Hepatocyte (in vitro differentiated cells): ENCODE measurements around the gene SSR2. TPM values are rescaled to one million over a fixed set of nuclear protein-coding genes. Genes with fewer than 3 reads are reported as not detected.
A peak's percentile ranks its signal among the peaks of the same experiment; 100 is the strongest.

Experiments
- DNase-seq: peaks from one replicate; pipeline ENCODE4 v3.0.0-alpha.2; 2016; ENCODE audit warnings: low spot score
- H2AFZ ChIP-seq: fragments of 200-600 bp; sonication (generic); 2 replicates; pipeline ENCODE4 v1.6.0; 2016; ENCODE audit warnings: antibody characterized with exemption, mild to moderate bottlenecking
- H3K27ac ChIP-seq: fragments of 200-600 bp; sonication (generic); 2 replicates; pipeline ENCODE4 v1.5.1; 2016; ENCODE audit warnings: mild to moderate bottlenecking
- H3K27me3 ChIP-seq: fragments of 200-600 bp; sonication (generic); 2 replicates; pipeline ENCODE4 v1.6.1; 2016
- H3K36me3 ChIP-seq: fragments of 200-600 bp; sonication (generic); replicated peaks from 2 replicates; pipeline ENCODE4 v1.5.1; 2016; ENCODE audit warnings: low read depth; ENCODE audit not compliant: insufficient read depth
- H3K4me1 ChIP-seq: fragments of 200-600 bp; sonication (generic); 2 replicates; pipeline ENCODE4 v1.5.1; 2016; ENCODE audit warnings: mild to moderate bottlenecking, moderate library complexity; ENCODE audit not compliant: insufficient read depth
- H3K4me2 ChIP-seq: fragments of 200-600 bp; sonication (generic); 2 replicates; pipeline ENCODE4 v1.6.0; 2016
- H3K4me3 ChIP-seq: fragments of 200-600 bp; sonication (generic); 2 replicates; pipeline ENCODE4 v1.5.1; 2016; ENCODE audit warnings: mild to moderate bottlenecking
- H3K79me2 ChIP-seq: fragments of 200-600 bp; sonication (generic); 2 replicates; pipeline ENCODE4 v1.6.0; 2017; ENCODE audit warnings: mild to moderate bottlenecking
- H3K9me2 ChIP-seq: fragments of 200-600 bp; sonication (generic); replicated peaks from 2 replicates; pipeline ENCODE4 v1.6.0; 2017; ENCODE audit warnings: mild to moderate bottlenecking; ENCODE audit not compliant: insufficient read depth
- H3K9me3 ChIP-seq: fragments of 200-600 bp; sonication (generic); 2 replicates; pipeline ENCODE4 v1.5.1; 2016; ENCODE audit warnings: low read depth, mild to moderate bottlenecking
- H4K20me1 ChIP-seq: fragments of 200-600 bp; sonication (generic); 2 replicates; pipeline ENCODE4 v1.6.0; 2016; ENCODE audit warnings: mild to moderate bottlenecking; ENCODE audit not compliant: insufficient read depth, poor library complexity, severe bottlenecking
- EZH2 ChIP-seq: fragments of 200-600 bp; sonication (generic); IDR thresholded peaks from 2 replicates; pipeline ENCODE4 v1.6.1; 2016; ENCODE audit warnings: antibody characterized with exemption, mild to moderate bottlenecking, borderline replicate concordance
- EZH2phosphoT487 ChIP-seq: fragments of 200-600 bp; sonication (generic); IDR thresholded peaks from one replicate; pipeline ENCODE4 v1.6.1; 2018; ENCODE audit warnings: antibody characterized with exemption, mild to moderate bottlenecking, low read depth, moderate library complexity; ENCODE audit not compliant: unreplicated experiment, severe bottlenecking
- WGBS: methylation state at CpG from one replicate; pipeline ENCODE4 v1.1.6; 2016; ENCODE audit warnings: low lambda C conversion rate; ENCODE audit errors: missing lambda C conversion rate; 5-methylcytosine and 5-hydroxymethylcytosine counted together
- polyA plus RNA-seq: library from polyadenylated mRNA; unstranded; fragments of >200 nt; fragmentation: Nextera tagmentation; extraction: Ambion mirVana; gene quantifications from 2 replicates; pipeline ENCODE4 v1.2.1, GENCODE V29; 2016
- total RNA-seq: library from RNA; depleted of rRNA; stranded (reverse); fragments of >200 nt; gene quantifications from 2 replicates; pipeline ENCODE4 v1.2.3, GENCODE V29; 2014
- TF ChIP-seq, protein P1 (sequence below): fragments of 200-600 bp; sonication (generic); IDR thresholded peaks from 2 replicates; pipeline ENCODE4 v1.5.1; 2016; ENCODE audit warnings: antibody characterized with exemption, mild to moderate bottlenecking; ENCODE audit not compliant: poor library complexity

Gene SSR2
- total and polyA plus RNA-seq, 2 experiments from 2014 or later = 326 to 393 TPM

- WGBS = 78% methylated on average over 13 of the region's 13 CpGs
- Histone ChIP-seq H3K9me2 (no peaks in the 10 kb centered on the region), H3K4me2 (no peak overlapping the region), H3K79me2 (peaks cover 49% of the 10 kb centered on the region), H3K36me3 (no peaks in the 10 kb centered on the region), H3K4me3 (no peak overlapping the region), H4K20me1 (peaks cover 39% of the 10 kb centered on the region), H3K9me3 (no peaks in the 10 kb centered on the region), H3K27ac (no peak overlapping the region), H3K4me1 (peaks cover under 1% of the 10 kb centered on the region), H2AFZ (no peak overlapping the region), H3K27me3 (no peaks in the 10 kb centered on the region)
- DNase-seq = no peak
- no peak for TF ChIP-seq EZH2phosphoT487
- no peak for TF ChIP-seq EZH2
- TF ChIP-seq, protein P1, sequence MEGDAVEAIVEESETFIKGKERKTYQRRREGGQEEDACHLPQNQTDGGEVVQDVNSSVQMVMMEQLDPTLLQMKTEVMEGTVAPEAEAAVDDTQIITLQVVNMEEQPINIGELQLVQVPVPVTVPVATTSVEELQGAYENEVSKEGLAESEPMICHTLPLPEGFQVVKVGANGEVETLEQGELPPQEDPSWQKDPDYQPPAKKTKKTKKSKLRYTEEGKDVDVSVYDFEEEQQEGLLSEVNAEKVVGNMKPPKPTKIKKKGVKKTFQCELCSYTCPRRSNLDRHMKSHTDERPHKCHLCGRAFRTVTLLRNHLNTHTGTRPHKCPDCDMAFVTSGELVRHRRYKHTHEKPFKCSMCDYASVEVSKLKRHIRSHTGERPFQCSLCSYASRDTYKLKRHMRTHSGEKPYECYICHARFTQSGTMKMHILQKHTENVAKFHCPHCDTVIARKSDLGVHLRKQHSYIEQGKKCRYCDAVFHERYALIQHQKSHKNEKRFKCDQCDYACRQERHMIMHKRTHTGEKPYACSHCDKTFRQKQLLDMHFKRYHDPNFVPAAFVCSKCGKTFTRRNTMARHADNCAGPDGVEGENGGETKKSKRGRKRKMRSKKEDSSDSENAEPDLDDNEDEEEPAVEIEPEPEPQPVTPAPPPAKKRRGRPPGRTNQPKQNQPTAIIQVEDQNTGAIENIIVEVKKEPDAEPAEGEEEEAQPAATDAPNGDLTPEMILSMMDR = no peak
These were observed 53.3 kb downstream of the SSR2 start for GRCh38 chr1:155967341-155968050.

DNA sequence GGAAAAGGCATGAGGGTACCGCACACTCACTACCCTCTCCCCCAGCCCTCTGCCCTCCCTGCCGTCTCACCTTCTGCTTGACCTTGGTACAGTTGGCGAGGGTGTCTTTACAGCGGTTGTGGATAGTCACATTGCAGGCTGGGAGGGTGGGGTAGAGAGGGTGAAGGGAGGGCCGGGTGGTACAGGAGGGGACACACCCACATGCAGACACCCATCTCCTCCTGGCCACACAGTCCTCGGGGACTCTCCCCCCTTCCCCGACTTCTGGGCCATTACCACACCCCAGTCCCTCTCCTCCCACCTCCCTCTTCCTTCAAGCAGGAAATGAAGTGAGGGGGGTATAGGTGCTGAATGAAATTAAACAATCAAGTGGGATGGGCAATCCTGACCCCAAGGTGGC lies 54.0 kb downstream of the SSR2 start:
- Histone ChIP-seq H4K20me1 (peaks cover 32% of the 10 kb centered on the region), H3K9me3 (no peaks in the 10 kb centered on the region), H3K4me2 (no peak overlapping the region), H3K4me3 (no peak overlapping the region), H3K9me2 (no peaks in the 10 kb centered on the region), H3K4me1 (no peaks in the 10 kb centered on the region), H2AFZ (no peak overlapping the region), H3K36me3 (no peaks in the 10 kb centered on the region), H3K27ac (no peak overlapping the region), H3K79me2 (peaks cover 42% of the 10 kb centered on the region), H3K27me3 (no peaks in the 10 kb centered on the region)
- TF ChIP-seq EZH2 (no peak), EZH2phosphoT487 (no peak)
- TF ChIP-seq, protein P1 = no peak
- 89% methylated on average over 7 of the region's 7 CpGs for WGBS
- no peak for DNase-seq

GRCh38 chr1:155966135-155966534 lies 54.6 kb downstream of the SSR2 start:
- 89% methylated on average over 9 of the region's 9 CpGs for WGBS
- Histone ChIP-seq H3K9me3 (no peaks in the 10 kb centered on the region), H3K79me2 (peaks cover 36% of the 10 kb centered on the region), H3K27me3 (no peaks in the 10 kb centered on the region), H3K4me1 (no peaks in the 10 kb centered on the region), H3K36me3 (no peaks in the 10 kb centered on the region), H2AFZ (no peak overlapping the region), H3K4me2 (no peak overlapping the region), H3K9me2 (no peaks in the 10 kb centered on the region), H4K20me1 (peaks cover 27% of the 10 kb centered on the region), H3K4me3 (no peak overlapping the region), H3K27ac (no peak overlapping the region)
- DNase-seq = no peak
- no peak for TF ChIP-seq EZH2
- TF ChIP-seq, protein P1 = peak; percentile 17
